Thyroid gland (tissue), 4 donors: ENCODE measurements around the gene LYPD3. TPM values are rescaled to one million over a fixed set of nuclear protein-coding genes. Genes with fewer than 3 reads are reported as not detected.

Experiments used
- DNase-seq, 2 donors: peaks; one replicate each; pipeline ENCODE4 v3.0.0-alpha.2; 2019
- H3K27ac ChIP-seq, 3 donors: fragments of 200-600 bp; sonication (generic); 1 replicate in 2 of 3; 2 replicates in 1 of 3; pipeline ENCODE4 v1.5.1; 2016 to 2019; ENCODE audit warnings: mild to moderate bottlenecking in 1 of 3, moderate library complexity in 1 of 3
- H3K27me3 ChIP-seq: fragments of 200-600 bp; sonication (generic); one replicate; pipeline ENCODE4 v1.5.1; 2019
- H3K36me3 ChIP-seq, 2 donors: fragments of 200-600 bp; sonication (generic); one replicate each; pipeline ENCODE4 v1.5.1; 2016 to 2019
- H3K4me1 ChIP-seq, 2 donors: fragments of 200-600 bp; sonication (generic); one replicate each; pipeline ENCODE4 v1.5.1; 2017 to 2019
- H3K4me3 ChIP-seq, 3 donors: fragments of 200-600 bp; sonication (generic); replicated peaks in 1 of 3; 1 replicate in 2 of 3; 2 replicates in 1 of 3; pipeline ENCODE4 v1.5.1; 2016; ENCODE audit warnings: mild to moderate bottlenecking in 1 of 3
- H3K9me3 ChIP-seq: fragments of 200-600 bp; sonication (generic); one replicate; pipeline ENCODE4 v1.5.1; 2017
- CTCF ChIP-seq, 6 experiments: fragments of 200-600 bp in 3 of 6; fragments of 450-650 bp in 3 of 6; sonication (generic) in 3 of 6; IDR thresholded peaks; one replicate each; pipeline ENCODE4 v1.5.1; 2016 to 2019; ENCODE audit warnings: antibody characterized with exemption in 6 of 6, mild to moderate bottlenecking in 2 of 6, inconsistent platforms in 1 of 6, moderate library complexity in 1 of 6
- POLR2A ChIP-seq, 2 donors: fragments of 450-650 bp; IDR thresholded peaks; one replicate each; pipeline ENCODE4 v1.6.1; 2017; ENCODE audit warnings: antibody characterized with exemption in 2 of 2, mild to moderate bottlenecking in 2 of 2, moderate library complexity in 1 of 2
- WGBS, 2 donors: methylation state at CpG; one replicate each; pipeline ENCODE4 v1.1.5; 2017; 5-methylcytosine and 5-hydroxymethylcytosine counted together
- intact Hi-C: fragments of 100-400 bp; cut with DNase I; formaldehyde crosslinking; loops from one replicate; pipeline ENCODE4 v1.15.1; 2023
- total RNA-seq, 4 donors: library from RNA; depleted of rRNA; stranded (reverse); fragments of >200 nt; gene quantifications; one replicate each; pipeline ENCODE4 v1.2.3, GENCODE V29; 2016

LYPD3 gene
- total RNA-seq, 4 donors from 2014 or later: 0.78 TPM; not detected in 3

- intact Hi-C loops: no loop called here
- WGBS, 2 donors: 55 to 60% methylated on average over 5 of the region's 5 CpGs
- TF ChIP-seq POLR2A (IDR thresholded peaks at IDR 0.05) (no peak), CTCF (IDR thresholded peaks at IDR 0.05) (no peak)
- no peak overlapping the region for H3K27ac ChIP-seq
- no peaks in the 10 kb centered on the region for H3K4me1 ChIP-seq
- no peak for DNase-seq
- H3K9me3 ChIP-seq: no peaks in the 10 kb centered on the region
- H3K4me3 ChIP-seq: no peak overlapping the region
- no peaks in the 10 kb centered on the region for H3K36me3 ChIP-seq
- no peaks in the 10 kb centered on the region for H3K27me3 ChIP-seq
Measured at GRCh38 chr19:43489310-43489709, 23.9 kb upstream of the LYPD3 start.

- TF ChIP-seq CTCF (IDR thresholded peaks at IDR 0.05) (no peak), POLR2A (IDR thresholded peaks at IDR 0.05) (no peak)
Measured at GRCh38 chr19:43488179-43488578, 22.8 kb upstream of the LYPD3 start.

GRCh38 chr19:43486412-43486811 lies 21.0 kb upstream of the LYPD3 start:
- DNase-seq: no peak
- Histone ChIP-seq H3K9me3 (no peaks in the 10 kb centered on the region), H3K4me1 (no peaks in the 10 kb centered on the region), H3K36me3 (no peaks in the 10 kb centered on the region), H3K27me3 (no peaks in the 10 kb centered on the region), H3K27ac (no peak overlapping the region), H3K4me3 (no peak overlapping the region)
- TF ChIP-seq CTCF (IDR thresholded peaks at IDR 0.05): no peak
- TF ChIP-seq POLR2A (IDR thresholded peaks at IDR 0.05): no peak
- intact Hi-C loops: no loop called here
- 94 to 95% methylated on average over 7 of the region's 7 CpGs for WGBS, 2 donors

More at GRCh38 chr19:43488179-43488578, 22.8 kb upstream of the LYPD3 start:
- DNase-seq: no peak
- Histone ChIP-seq H3K27me3 (no peaks in the 10 kb centered on the region), H3K4me1 (no peaks in the 10 kb centered on the region), H3K36me3 (no peaks in the 10 kb centered on the region), H3K9me3 (no peaks in the 10 kb centered on the region), H3K27ac (no peak overlapping the region), H3K4me3 (no peak overlapping the region)
- 92 to 93% methylated on average over 8 of the region's 8 CpGs for WGBS, 2 donors
- intact Hi-C loops: no loop called here

GRCh38 chr19:43485951-43486350 lies 20.5 kb upstream of the LYPD3 start:
- H3K27ac ChIP-seq: no peak overlapping the region
- no peaks in the 10 kb centered on the region for H3K27me3 ChIP-seq
- TF ChIP-seq CTCF (IDR thresholded peaks at IDR 0.05) (no peak), POLR2A (IDR thresholded peaks at IDR 0.05) (no peak)
- H3K36me3 ChIP-seq: no peaks in the 10 kb centered on the region
- H3K9me3 ChIP-seq: no peaks in the 10 kb centered on the region
- DNase-seq: no peak
- H3K4me3 ChIP-seq: no peak overlapping the region
- WGBS, 2 donors: 76 to 77% methylated on average over 6 of the region's 6 CpGs
- H3K4me1 ChIP-seq: no peaks in the 10 kb centered on the region
- intact Hi-C loops: no loop called here

GRCh38 chr19:43483281-43483680 lies 17.9 kb upstream of the LYPD3 start:
- Histone ChIP-seq H3K4me3 (no peak overlapping the region), H3K36me3 (no peaks in the 10 kb centered on the region), H3K9me3 (no peaks in the 10 kb centered on the region), H3K27me3 (no peaks in the 10 kb centered on the region), H3K27ac (no peak overlapping the region), H3K4me1 (no peaks in the 10 kb centered on the region)
- no peak for DNase-seq
- intact Hi-C loops: no loop called here
- 93 to 97% methylated on average over 6 of the region's 6 CpGs for WGBS, 2 donors
- TF ChIP-seq POLR2A (IDR thresholded peaks at IDR 0.05) (no peak), CTCF (IDR thresholded peaks at IDR 0.05) (no peak)
